Lung (tissue), 12 donors: ENCODE measurements around the gene FLNC. TPM values are rescaled to one million over a fixed set of nuclear protein-coding genes. Genes with fewer than 3 reads are reported as not detected.
A peak's percentile ranks its signal among the peaks of the same experiment; 100 is the strongest.

Experiments
- ATAC-seq: fragments of 200-7000 bp; cut with Tn5 transposase; one replicate; pipeline ENCODE4 v1.9.1; 2020; ENCODE audit warnings: moderate number of reproducible peaks; ENCODE audit not compliant: insufficient read depth, low FRiP score
- DNase-seq, 3 donors: peaks; one replicate each; pipeline ENCODE4 v3.0.0-alpha.2; 2013 to 2017
- H3K27ac ChIP-seq, 2 donors: one replicate each; pipeline ENCODE4 v1.5.1; 2013; ENCODE audit warnings: mild to moderate bottlenecking in 2 of 2, moderate library complexity in 2 of 2, control low read depth in 1 of 2, inconsistent platforms in 1 of 2, low read depth in 1 of 2, low read length in 1 of 2
- H3K27me3 ChIP-seq, 3 donors: one replicate each; pipeline ENCODE4 v1.5.1; 2013; ENCODE audit warnings: low read length in 2 of 3; ENCODE audit not compliant: control insufficient read depth in 3 of 3, insufficient read depth in 3 of 3
- H3K36me3 ChIP-seq, 4 donors: one replicate each; pipeline ENCODE4 v1.5.1; 2013; ENCODE audit warnings: low read length in 4 of 4, mild to moderate bottlenecking in 1 of 4, moderate library complexity in 1 of 4; ENCODE audit not compliant: control insufficient read depth in 4 of 4, insufficient read depth in 4 of 4
- H3K4me1 ChIP-seq, 5 donors: one replicate each; pipeline ENCODE4 v1.5.1; 2013; ENCODE audit warnings: low read length in 5 of 5, mild to moderate bottlenecking in 2 of 5, moderate library complexity in 1 of 5; ENCODE audit not compliant: control insufficient read depth in 5 of 5, insufficient read depth in 5 of 5
- H3K4me3 ChIP-seq: one replicate; pipeline ENCODE4 v1.5.1; 2013; ENCODE audit warnings: mild to moderate bottlenecking, control low read depth, moderate library complexity
- H3K9ac ChIP-seq, 2 donors: one replicate each; pipeline ENCODE4 v1.5.1; 2013; ENCODE audit warnings: low read length in 2 of 2, control low read depth in 1 of 2; ENCODE audit not compliant: insufficient read depth in 1 of 2
- H3K9me3 ChIP-seq, 4 donors: one replicate each; pipeline ENCODE4 v1.5.1; 2013; ENCODE audit warnings: low read length in 3 of 4, mild to moderate bottlenecking in 1 of 4, moderate library complexity in 1 of 4; ENCODE audit not compliant: control insufficient read depth in 4 of 4, insufficient read depth in 3 of 4
- CTCF ChIP-seq: IDR thresholded peaks from 2 replicates; pipeline ENCODE4 v1.5.1; 2012; ENCODE audit warnings: mild to moderate bottlenecking; ENCODE audit errors: control extremely low read depth, extremely low read depth
- WGBS, 2 donors: extraction: QIAGEN DNeasy Blood & Tissue Kit; methylation state at CpG; one replicate each; pipeline ENCODE4 v1.1.7; 2013; 5-methylcytosine and 5-hydroxymethylcytosine counted together
- polyA plus RNA-seq, 2 donors: library from polyadenylated mRNA; stranded (reverse); fragments of 200-250 nt; gene quantifications; one replicate each; pipeline ENCODE4 v1.2.1, GENCODE V29; 2013
- total RNA-seq, 2 donors: library from RNA; depleted of rRNA in 1 of 2; stranded (reverse); fragments of >200 nt in 1 of 2; gene quantifications; one replicate each; pipeline ENCODE4 v1.2.1, GENCODE V29; 2014 to 2021
- donor health status: control.
- donor health status: control.
- donor health status: Bipolar disorder and iron deficiency.
- donor health status: healthy.
- donor health status: DM: yes; HTN: yes; CAD: no.

The FLNC gene
- total and polyA plus RNA-seq, 4 donors = 2.0 to 24.2 (median 7.7) TPM

- Histone ChIP-seq H3K4me1 (peaks cover 0 to 29% (median 14%) of the 10 kb centered on the region in 5 donors), H3K27ac (peak overlapping the region in 1 of 2 donors; percentile 93), H3K9me3 (no peaks in the 10 kb centered on the region), H3K4me3 (no peak overlapping the region), H3K27me3 (peaks cover 0 to 5% (median 0%) of the 10 kb centered on the region in 3 donors), H3K36me3 (no peaks in the 10 kb centered on the region), H3K9ac (no peak overlapping the region)
- TF ChIP-seq CTCF = no peak
- DNase-seq (peak; percentile 5 to 50 (median 30)), ATAC-seq (no peak)
- 73 to 81% methylated on average over 9 to 10 of the region's 10 CpGs for WGBS, 2 donors
Measured at GRCh38 chr7:128827971-128828711, 2.1 kb upstream of the FLNC start.

- H3K36me3 ChIP-seq = no peaks in the 10 kb centered on the region
- ATAC-seq (no peak), DNase-seq (peak in 2 of 3 donors; percentile 38)
- WGBS, 2 donors = 23 to 28% methylated on average over 13 of the region's 13 CpGs
- H3K4me3 ChIP-seq = no peak overlapping the region
- peak overlapping the region in 1 of 2 donors; percentile 93 for H3K27ac ChIP-seq
- peaks cover 0 to 41% (median 14%) of the 10 kb centered on the region in 5 donors for H3K4me1 ChIP-seq
- no peak for TF ChIP-seq CTCF
- no peaks in the 10 kb centered on the region for H3K9me3 ChIP-seq
- H3K9ac ChIP-seq = peak overlapping the region in 1 of 2 donors; percentile 20
- peaks cover 0 to 5% (median 0%) of the 10 kb centered on the region in 3 donors for H3K27me3 ChIP-seq
Measured at GRCh38 chr7:128829391-128830166, 627 bp upstream of the FLNC start.

GRCh38 chr7:128831178-128831993 lies 1.2 kb downstream of the FLNC start:
- 8 to 15% methylated on average over 25 to 33 of the region's 33 CpGs for WGBS, 2 donors
- peak; percentile 75 to 84 (median 79) for DNase-seq
- peaks cover 0 to 45% (median 14%) of the 10 kb centered on the region in 5 donors for H3K4me1 ChIP-seq
- H3K9me3 ChIP-seq = no peaks in the 10 kb centered on the region
- H3K27ac ChIP-seq = peak overlapping the region in 1 of 2 donors; percentile 93
- H3K27me3 ChIP-seq = peaks cover 0 to 5% (median 0%) of the 10 kb centered on the region in 3 donors
- no peak for ATAC-seq
- H3K9ac ChIP-seq = no peak overlapping the region
- no peak for TF ChIP-seq CTCF
- peak overlapping the region; percentile 12 for H3K4me3 ChIP-seq
- peaks cover 0 to 2% (median 0%) of the 10 kb centered on the region in 4 donors for H3K36me3 ChIP-seq
